22Rv1 (cell line): ENCODE data around the gene KCNT1.

Experiments used
- H3K27ac ChIP-seq: fragments of 450-650 bp; 2 replicates; pipeline ENCODE4 v1.5.1; 2017
- CTCF ChIP-seq: fragments of 450-650 bp; IDR thresholded peaks from 2 replicates; pipeline ENCODE4 v1.5.1; 2017; ENCODE audit warnings: mild to moderate bottlenecking
- ZFX ChIP-seq: fragments of 450-650 bp; IDR thresholded peaks from 2 replicates; pipeline ENCODE4 v1.6.1; 2017; ENCODE audit warnings: antibody characterized with exemption, borderline replicate concordance

Gene KCNT1

GRCh38 chr9:135789838-135790291 is 87.9 kb downstream of the KCNT1 start:
- no peak overlapping the region for H3K27ac ChIP-seq
- TF ChIP-seq CTCF (no peak), ZFX (no peak)

- no peak for TF ChIP-seq ZFX
- no peak for TF ChIP-seq CTCF
- no peak overlapping the region for H3K27ac ChIP-seq
Measured at GRCh38 chr9:135790356-135790755, 88.4 kb downstream of the KCNT1 start.

- TF ChIP-seq CTCF, result no peak
- no peak for TF ChIP-seq ZFX
- no peak overlapping the region for H3K27ac ChIP-seq
Measured at GRCh38 chr9:135790850-135791249, 88.9 kb downstream of the KCNT1 start.

GRCh38 chr9:135791431-135792267 is 89.7 kb downstream of the KCNT1 start:
- no peak overlapping the region for H3K27ac ChIP-seq
- TF ChIP-seq ZFX (no peak), CTCF (no peak)

GRCh38 chr9:135792268-135793128 is 90.5 kb downstream of the KCNT1 start:
- TF ChIP-seq ZFX (no peak), CTCF (peak; percentile 68)
- H3K27ac ChIP-seq, result no peak overlapping the region

- no peak overlapping the region for H3K27ac ChIP-seq
- peak; percentile 30; the same call in 1 of the 2 replicates for TF ChIP-seq CTCF
- no peak for TF ChIP-seq ZFX
Measured at GRCh38 chr9:135793221-135794056, 91.5 kb downstream of the KCNT1 start.
